Natural killer cell treated with Interleukin-12 subunit alpha and Interleukin-12 subunit beta and Interleukin-15 and Interleukin-18, amount 100 ng/mL, for 72 hours (primary cell): ENCODE data around the gene GASK1A. TPM values are rescaled to one million over a fixed set of nuclear protein-coding genes. Genes with fewer than 3 reads are reported as not detected.
A peak's percentile ranks its signal among the peaks of the same experiment; 100 is the strongest.

Source experiments
- ATAC-seq, 2 donors: fragments of 150-1000 bp; cut with Tn5 transposase in 1 of 2; sonication (Bioruptor Pico), chemical (Tn5 transposase) in 1 of 2; 2 replicates each; pipeline ENCODE4 v1.10.0; 2021
- DNase-seq: peaks from one replicate; pipeline ENCODE4 v3.0.0; 2022; ENCODE audit warnings: low spot score
- H3K27ac Mint-ChIP-seq, 2 donors: 1 replicate in 1 of 2; 2 replicates in 1 of 2; pipeline ENCODE4 v1.8.0; 2022; ENCODE audit warnings: mixed read lengths in 2 of 2, mild to moderate bottlenecking in 1 of 2, moderate library complexity in 1 of 2
- H3K27me3 Mint-ChIP-seq, 2 donors: 1 replicate in 1 of 2; 2 replicates in 1 of 2; pipeline ENCODE4 v1.8.0; 2022; ENCODE audit warnings: mixed read lengths in 2 of 2
- H3K36me3 Mint-ChIP-seq: one replicate; pipeline ENCODE4 v1.8.0; 2022; ENCODE audit warnings: mixed read lengths
- H3K4me1 Mint-ChIP-seq, 2 donors: 1 replicate in 1 of 2; 2 replicates in 1 of 2; pipeline ENCODE4 v1.8.0; 2022; ENCODE audit warnings: low read depth in 2 of 2, mixed read lengths in 2 of 2, mild to moderate bottlenecking in 1 of 2
- H3K4me3 Mint-ChIP-seq: one replicate; pipeline ENCODE4 v1.8.0; 2022; ENCODE audit warnings: mixed read lengths
- H3K9me3 Mint-ChIP-seq: 2 replicates; pipeline ENCODE4 v1.8.0; 2022; ENCODE audit warnings: mixed read lengths
- total RNA-seq, 2 donors: library from RNA; stranded (reverse); gene quantifications; one replicate each; pipeline ENCODE4 v1.2.3, GENCODE V29; 2022

The GASK1A gene
- total RNA-seq, 2 donors from 2014 or later: 0.29 TPM; not detected in 1

- ATAC-seq (peak in 1 of 2 donors; percentile 32), DNase-seq (no peak)
- no peaks in the 10 kb centered on the region for H3K9me3 Mint-ChIP-seq
- H3K4me3 Mint-ChIP-seq: no peak overlapping the region
- no peaks in the 10 kb centered on the region for H3K36me3 Mint-ChIP-seq
- H3K27me3 Mint-ChIP-seq: peaks cover 0 to 8% of the 10 kb centered on the region in 2 donors
- no peak overlapping the region for H3K27ac Mint-ChIP-seq
- H3K4me1 Mint-ChIP-seq: peaks cover 0 to 3% of the 10 kb centered on the region in 2 donors
Measured at GRCh38 chr3:42991341-42992315, 12.5 kb downstream of the GASK1A start.

GRCh38 chr3:42994595-42994994 lies 15.5 kb downstream of the GASK1A start:
- Mint-ChIP-seq H3K4me1 (peaks cover 0 to 3% of the 10 kb centered on the region in 2 donors), H3K36me3 (no peaks in the 10 kb centered on the region), H3K4me3 (no peak overlapping the region), H3K9me3 (no peaks in the 10 kb centered on the region), H3K27me3 (peaks cover 0 to 3% of the 10 kb centered on the region in 2 donors), H3K27ac (no peak overlapping the region)
- ATAC-seq: no peak
- no peak for DNase-seq

- Mint-ChIP-seq H3K4me3 (no peak overlapping the region), H3K9me3 (no peaks in the 10 kb centered on the region), H3K36me3 (no peaks in the 10 kb centered on the region), H3K27ac (no peak overlapping the region), H3K27me3 (peaks cover 0 to 3% of the 10 kb centered on the region in 2 donors), H3K4me1 (peaks cover 0 to 3% of the 10 kb centered on the region in 2 donors)
- ATAC-seq: no peak
- DNase-seq: no peak
Measured at GRCh38 chr3:42996021-42996420, 16.9 kb downstream of the GASK1A start.

- no peaks in the 10 kb centered on the region for H3K36me3 Mint-ChIP-seq
- H3K4me1 Mint-ChIP-seq: no peaks in the 10 kb centered on the region
- no peaks in the 10 kb centered on the region for H3K27me3 Mint-ChIP-seq
- H3K27ac Mint-ChIP-seq: no peak overlapping the region
- no peaks in the 10 kb centered on the region for H3K9me3 Mint-ChIP-seq
- ATAC-seq (no peak), DNase-seq (no peak)
- H3K4me3 Mint-ChIP-seq: no peak overlapping the region
Measured at GRCh38 chr3:42996633-42997075, 17.5 kb downstream of the GASK1A start.

- ATAC-seq (no peak), DNase-seq (no peak)
- H3K27ac Mint-ChIP-seq: no peak overlapping the region
- no peaks in the 10 kb centered on the region for H3K4me1 Mint-ChIP-seq
- no peak overlapping the region for H3K4me3 Mint-ChIP-seq
- H3K27me3 Mint-ChIP-seq: no peaks in the 10 kb centered on the region
- H3K9me3 Mint-ChIP-seq: no peaks in the 10 kb centered on the region
- no peaks in the 10 kb centered on the region for H3K36me3 Mint-ChIP-seq
Measured at GRCh38 chr3:42999212-42999611, 20.1 kb downstream of the GASK1A start.

- no peaks in the 10 kb centered on the region for H3K4me1 Mint-ChIP-seq
Measured at GRCh38 chr3:42999632-43000031, 20.5 kb downstream of the GASK1A start.

GRCh38 chr3:43000387-43000786 lies 21.3 kb downstream of the GASK1A start:
- peaks cover 0 to 2% of the 10 kb centered on the region in 2 donors for H3K27me3 Mint-ChIP-seq
- no peak for ATAC-seq
- H3K4me1 Mint-ChIP-seq: no peaks in the 10 kb centered on the region
- DNase-seq: no peak
- no peak overlapping the region for H3K27ac Mint-ChIP-seq
- H3K4me3 Mint-ChIP-seq: no peak overlapping the region
- H3K36me3 Mint-ChIP-seq: no peaks in the 10 kb centered on the region
- H3K9me3 Mint-ChIP-seq: no peaks in the 10 kb centered on the region

More at GRCh38 chr3:42999632-43000031, 20.5 kb downstream of the GASK1A start:
- no peaks in the 10 kb centered on the region for H3K9me3 Mint-ChIP-seq
- no peak for ATAC-seq
- no peak overlapping the region for H3K27ac Mint-ChIP-seq
- DNase-seq: no peak
- no peaks in the 10 kb centered on the region for H3K27me3 Mint-ChIP-seq
- H3K36me3 Mint-ChIP-seq: no peaks in the 10 kb centered on the region
- no peak overlapping the region for H3K4me3 Mint-ChIP-seq

- Mint-ChIP-seq H3K9me3 (no peaks in the 10 kb centered on the region), H3K36me3 (no peaks in the 10 kb centered on the region), H3K4me3 (no peak overlapping the region), H3K27ac (no peak overlapping the region), H3K27me3 (peaks cover 0 to 5% of the 10 kb centered on the region in 2 donors), H3K4me1 (no peaks in the 10 kb centered on the region)
- DNase-seq (no peak), ATAC-seq (no peak)
Measured at GRCh38 chr3:43001094-43001553, 22.0 kb downstream of the GASK1A start.

GRCh38 chr3:43001556-43002121 lies 22.5 kb downstream of the GASK1A start:
- H3K27me3 Mint-ChIP-seq: peaks cover 0 to 6% of the 10 kb centered on the region in 2 donors
- no peak overlapping the region for H3K4me3 Mint-ChIP-seq
- no peaks in the 10 kb centered on the region for H3K4me1 Mint-ChIP-seq

GRCh38 chr3:43004282-43004681 lies 25.2 kb downstream of the GASK1A start:
- H3K27me3 Mint-ChIP-seq: peaks cover 0 to 8% of the 10 kb centered on the region in 2 donors
- H3K4me1 Mint-ChIP-seq: no peaks in the 10 kb centered on the region
- ATAC-seq (no peak), DNase-seq (no peak)
- H3K4me3 Mint-ChIP-seq: no peak overlapping the region
- no peak overlapping the region for H3K27ac Mint-ChIP-seq
- no peaks in the 10 kb centered on the region for H3K9me3 Mint-ChIP-seq
- no peaks in the 10 kb centered on the region for H3K36me3 Mint-ChIP-seq

More at GRCh38 chr3:43001556-43002121, 22.5 kb downstream of the GASK1A start:
- no peak for DNase-seq
- Mint-ChIP-seq H3K27ac (no peak overlapping the region), H3K36me3 (no peaks in the 10 kb centered on the region), H3K9me3 (no peaks in the 10 kb centered on the region)
- ATAC-seq: no peak

- Mint-ChIP-seq H3K9me3 (no peaks in the 10 kb centered on the region), H3K36me3 (no peaks in the 10 kb centered on the region), H3K4me1 (no peaks in the 10 kb centered on the region), H3K4me3 (no peak overlapping the region), H3K27ac (no peak overlapping the region), H3K27me3 (peaks cover 0 to 8% of the 10 kb centered on the region in 2 donors)
- ATAC-seq (no peak), DNase-seq (no peak)
Measured at GRCh38 chr3:43005253-43005652, 26.1 kb downstream of the GASK1A start.

- Mint-ChIP-seq H3K27ac (no peak overlapping the region), H3K27me3 (peaks cover 0 to 8% of the 10 kb centered on the region in 2 donors), H3K4me1 (no peaks in the 10 kb centered on the region), H3K4me3 (no peak overlapping the region), H3K9me3 (no peaks in the 10 kb centered on the region), H3K36me3 (no peaks in the 10 kb centered on the region)
- DNase-seq (no peak), ATAC-seq (no peak)
Measured at GRCh38 chr3:43005981-43006380, 26.9 kb downstream of the GASK1A start.

GRCh38 chr3:43006825-43007224 lies 27.7 kb downstream of the GASK1A start:
- Mint-ChIP-seq H3K36me3 (no peaks in the 10 kb centered on the region), H3K9me3 (no peaks in the 10 kb centered on the region), H3K4me3 (no peak overlapping the region), H3K27me3 (peaks cover 0 to 8% of the 10 kb centered on the region in 2 donors), H3K4me1 (no peaks in the 10 kb centered on the region), H3K27ac (no peak overlapping the region)
- DNase-seq (no peak), ATAC-seq (no peak)

- H3K27ac Mint-ChIP-seq: no peak overlapping the region
- no peaks in the 10 kb centered on the region for H3K9me3 Mint-ChIP-seq
- ATAC-seq (no peak), DNase-seq (no peak)
- no peaks in the 10 kb centered on the region for H3K36me3 Mint-ChIP-seq
- no peaks in the 10 kb centered on the region for H3K4me1 Mint-ChIP-seq
- H3K27me3 Mint-ChIP-seq: peaks cover 0 to 8% of the 10 kb centered on the region in 2 donors
- H3K4me3 Mint-ChIP-seq: no peak overlapping the region
Measured at GRCh38 chr3:43009547-43009946, 30.4 kb downstream of the GASK1A start.
